ENCODE data around the gene CLDN22. TPM values are rescaled to one million over a fixed set of nuclear protein-coding genes. Genes with fewer than 3 reads are reported as not detected.

The CLDN22 gene
- polyA plus RNA-seq, 1 experiment: 0.06 TPM

DNA sequence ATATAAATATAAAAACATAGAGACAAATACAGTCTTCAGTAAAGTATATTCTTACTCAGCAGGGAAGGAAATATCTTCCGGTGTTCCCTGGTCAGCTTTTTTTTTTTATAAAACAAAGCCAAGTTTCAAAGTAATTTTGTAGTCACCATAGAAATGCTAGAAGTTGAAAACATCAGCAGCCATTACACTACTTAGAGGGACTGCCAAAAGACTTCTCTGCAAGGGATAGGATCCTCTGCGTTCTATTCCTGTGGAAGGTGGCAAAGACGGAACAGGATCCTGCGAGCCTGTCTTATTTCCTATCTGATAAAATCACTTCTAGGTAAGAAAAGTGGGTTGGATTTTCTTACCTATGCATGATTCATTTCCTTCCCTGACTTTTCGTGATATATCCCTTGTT is 19.4 kb downstream of the CLDN22 start:
- Histone ChIP-seq H3K4me3 (ENCODE audit: low read depth, low read length) (no peak overlapping the region), H3K27me3 (ENCODE audit: control insufficient read depth, insufficient read depth, low read length) (no peaks in the 10 kb centered on the region), H3K36me3 (ENCODE audit: control insufficient read depth, insufficient read depth, low read length) (peaks cover 4% of the 10 kb centered on the region; the same call in 1 of the 2 replicates)
- ChIA-PET POLR2A (no interaction called here), CTCF (interaction anchor here (0.7 kb wide), 1 partner anchor 18 kb away, joined by 3 read pairs; no protein-coding TSS in a partner anchor)
- TF ChIP-seq, protein P1, sequence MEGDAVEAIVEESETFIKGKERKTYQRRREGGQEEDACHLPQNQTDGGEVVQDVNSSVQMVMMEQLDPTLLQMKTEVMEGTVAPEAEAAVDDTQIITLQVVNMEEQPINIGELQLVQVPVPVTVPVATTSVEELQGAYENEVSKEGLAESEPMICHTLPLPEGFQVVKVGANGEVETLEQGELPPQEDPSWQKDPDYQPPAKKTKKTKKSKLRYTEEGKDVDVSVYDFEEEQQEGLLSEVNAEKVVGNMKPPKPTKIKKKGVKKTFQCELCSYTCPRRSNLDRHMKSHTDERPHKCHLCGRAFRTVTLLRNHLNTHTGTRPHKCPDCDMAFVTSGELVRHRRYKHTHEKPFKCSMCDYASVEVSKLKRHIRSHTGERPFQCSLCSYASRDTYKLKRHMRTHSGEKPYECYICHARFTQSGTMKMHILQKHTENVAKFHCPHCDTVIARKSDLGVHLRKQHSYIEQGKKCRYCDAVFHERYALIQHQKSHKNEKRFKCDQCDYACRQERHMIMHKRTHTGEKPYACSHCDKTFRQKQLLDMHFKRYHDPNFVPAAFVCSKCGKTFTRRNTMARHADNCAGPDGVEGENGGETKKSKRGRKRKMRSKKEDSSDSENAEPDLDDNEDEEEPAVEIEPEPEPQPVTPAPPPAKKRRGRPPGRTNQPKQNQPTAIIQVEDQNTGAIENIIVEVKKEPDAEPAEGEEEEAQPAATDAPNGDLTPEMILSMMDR (IDR thresholded peaks at IDR 0.05; ENCODE audit: insufficient read depth, low read depth, low read length): no peak
- DNase-seq (ENCODE audit: low read depth): no peak

DNA sequence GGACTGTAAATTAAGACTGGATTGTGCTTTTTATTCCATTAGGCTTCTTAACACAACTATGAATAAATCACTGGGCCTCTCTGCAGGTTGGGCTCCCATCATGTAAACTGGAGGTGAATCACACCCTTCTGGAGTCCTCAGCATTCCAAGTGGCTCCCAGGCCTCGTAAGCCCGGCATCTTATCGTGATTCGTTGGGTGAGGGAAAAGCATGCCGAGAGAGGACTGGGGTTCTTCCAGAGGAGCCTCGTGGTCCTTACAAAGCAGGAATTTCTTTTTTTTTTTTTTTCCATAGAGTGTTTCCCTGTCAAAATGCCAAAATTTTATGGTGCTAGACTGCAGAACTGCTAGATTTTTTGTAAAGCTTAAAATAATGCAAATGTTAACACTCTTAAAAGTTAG is 20.0 kb downstream of the CLDN22 start:
- no peak for DNase-seq (ENCODE audit: low read depth)
- TF ChIP-seq, protein P1 (IDR thresholded peaks at IDR 0.05; ENCODE audit: insufficient read depth, low read depth, low read length): no peak
- H3K36me3 ChIP-seq (ENCODE audit: control insufficient read depth, insufficient read depth, low read length): peaks cover 4% of the 10 kb centered on the region; the same call in 1 of the 2 replicates
- no peak overlapping the region for H3K4me3 ChIP-seq (ENCODE audit: low read depth, low read length)
- ChIA-PET POLR2A (no interaction called here), CTCF (interaction anchor here (0.7 kb wide), 1 partner anchor 18 kb away, joined by 3 read pairs; no protein-coding TSS in a partner anchor)
- H3K27me3 ChIP-seq (ENCODE audit: control insufficient read depth, insufficient read depth, low read length): no peaks in the 10 kb centered on the region

DNA sequence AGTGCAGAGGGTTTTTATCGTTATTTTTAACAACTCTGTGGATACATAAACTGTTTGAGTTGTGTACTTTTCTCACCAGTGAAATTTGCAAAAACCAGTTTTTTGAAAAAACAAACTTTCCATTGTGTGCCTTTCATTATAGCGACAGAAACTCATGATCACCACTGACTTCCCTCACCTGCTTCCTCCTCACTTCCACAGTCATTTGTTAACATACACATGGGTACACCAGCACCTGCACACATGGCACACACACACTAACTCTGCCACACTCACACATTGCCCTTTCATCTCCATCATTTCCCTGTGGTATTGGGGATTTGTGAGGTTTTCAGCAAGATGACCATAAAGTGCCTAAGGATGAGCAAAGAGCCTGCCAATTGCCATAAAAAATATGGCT is 20.6 kb downstream of the CLDN22 start:
- no peak for DNase-seq (ENCODE audit: low read depth)
- H3K4me3 ChIP-seq (ENCODE audit: low read depth, low read length): no peak overlapping the region
- no peaks in the 10 kb centered on the region for H3K27me3 ChIP-seq (ENCODE audit: control insufficient read depth, insufficient read depth, low read length)
- TF ChIP-seq, protein P1 (IDR thresholded peaks at IDR 0.05; ENCODE audit: insufficient read depth, low read depth, low read length): no peak
- POLR2A ChIA-PET: no interaction called here
- H3K36me3 ChIP-seq (ENCODE audit: control insufficient read depth, insufficient read depth, low read length): peaks cover 3% of the 10 kb centered on the region; the same call in 1 of the 2 replicates
- CTCF ChIA-PET: no interaction called here

DNA sequence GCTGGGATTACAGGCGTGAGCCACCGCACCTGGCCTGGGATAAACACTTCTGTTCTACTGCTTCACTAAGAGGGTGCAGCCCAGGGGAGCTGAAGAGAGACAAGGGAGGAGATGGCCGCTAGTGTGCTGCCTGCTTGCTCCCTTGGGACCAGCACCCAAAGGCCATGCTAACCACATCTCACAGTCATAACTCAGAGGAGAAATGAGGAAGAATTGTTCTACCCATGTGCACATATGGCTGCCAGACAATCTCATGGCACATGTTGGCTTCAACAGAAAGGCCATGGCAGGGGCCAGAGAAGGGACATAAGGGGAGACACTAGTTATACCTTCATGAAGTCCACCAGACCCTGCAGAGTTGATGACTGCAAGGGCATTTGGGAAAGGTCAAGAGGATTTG is 22.4 kb downstream of the CLDN22 start:
- Histone ChIP-seq H3K27me3 (ENCODE audit: control insufficient read depth, insufficient read depth, low read length) (no peaks in the 10 kb centered on the region), H3K4me3 (ENCODE audit: low read depth, low read length) (no peak overlapping the region), H3K36me3 (ENCODE audit: control insufficient read depth, insufficient read depth, low read length) (peaks cover 3% of the 10 kb centered on the region; the same call in 1 of the 2 replicates)
- TF ChIP-seq, protein P1 (IDR thresholded peaks at IDR 0.05; ENCODE audit: insufficient read depth, low read depth, low read length): no peak
- CTCF ChIA-PET: no interaction called here
- no peak for DNase-seq (ENCODE audit: low read depth)
- POLR2A ChIA-PET: no interaction called here

DNA sequence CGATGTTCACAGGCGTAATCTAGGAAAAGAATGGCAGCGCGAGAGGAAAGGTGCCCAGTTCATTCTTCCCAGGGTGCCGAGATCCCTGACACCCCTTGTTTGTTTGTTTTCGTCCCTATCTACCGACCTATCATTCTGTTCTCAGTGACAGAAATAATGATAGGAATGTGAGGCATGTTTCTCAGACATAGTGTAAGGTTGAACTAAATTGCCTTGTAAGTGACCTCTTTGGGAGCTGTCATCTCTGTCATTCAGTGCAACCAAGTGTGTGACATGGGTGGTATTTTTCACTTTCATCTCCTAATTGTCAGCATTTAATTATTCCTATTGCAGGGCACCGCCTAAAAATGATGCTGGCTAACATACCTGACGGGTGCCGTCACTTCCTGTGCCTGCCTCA is 24.4 kb downstream of the CLDN22 start:
- TF ChIP-seq, protein P1 (IDR thresholded peaks at IDR 0.05; ENCODE audit: insufficient read depth, low read depth, low read length): no peak
- no peak for DNase-seq (ENCODE audit: low read depth)
- peaks cover 6% of the 10 kb centered on the region for H3K36me3 ChIP-seq (ENCODE audit: control insufficient read depth, insufficient read depth, low read length)
- POLR2A ChIA-PET: no interaction called here
- no peaks in the 10 kb centered on the region for H3K27me3 ChIP-seq (ENCODE audit: control insufficient read depth, insufficient read depth, low read length)
- no peak overlapping the region for H3K4me3 ChIP-seq (ENCODE audit: low read depth, low read length)
- CTCF ChIA-PET: no interaction called here

Data from BJ (cell line).